HepG2 (cell line): ENCODE measurements around the gene ZFP64. TPM values are rescaled to one million over a fixed set of nuclear protein-coding genes. Genes with fewer than 3 reads are reported as not detected.

ENCODE experiments used
- ATF7 ChIP-seq, 2 experiments: fragments of 450-650 bp in 1 of 2; sonication (generic) in 1 of 2; formaldehyde crosslinking in 1 of 2; IDR thresholded peaks; 2 replicates each; pipeline versions ENCODE4 v1.4.0 to v1.6.1; 2016 to 2020; ENCODE audit warnings: antibody characterized with exemption in 1 of 2, mild to moderate bottlenecking in 1 of 2, missing genetic modification reagents in 1 of 2
- ATF7-NPFF ChIP-seq: sonication (generic); formaldehyde crosslinking; IDR thresholded peaks from 2 replicates; pipeline ENCODE4 v1.8.1; 2023; ENCODE audit warnings: mild to moderate bottlenecking, low read depth, missing genetic modification reagents, moderate library complexity
- CBX1 ChIP-seq: IDR thresholded peaks from one replicate; pipeline ENCODE4 v1.6.1; 2016; ENCODE audit warnings: antibody characterized with exemption, low read depth
- CBX5 ChIP-seq: sonication (generic); formaldehyde crosslinking; IDR thresholded peaks from 2 replicates; pipeline ENCODE4 v1.4.0; 2020; ENCODE audit warnings: missing genetic modification reagents, borderline replicate concordance
- CEBPG ChIP-seq: IDR thresholded peaks from 2 replicates; pipeline ENCODE4 v1.6.1; 2016
- GATAD2A ChIP-seq: IDR thresholded peaks from 2 replicates; pipeline ENCODE4 v1.6.1; 2016
- HOXA9 ChIP-seq: sonication (generic); formaldehyde crosslinking; IDR thresholded peaks from 2 replicates; pipeline ENCODE4 v1.8.1; 2022; ENCODE audit warnings: missing genetic modification reagents, mild to moderate bottlenecking, moderate library complexity, borderline replicate concordance
- JDP2 ChIP-seq: sonication (generic); formaldehyde crosslinking; IDR thresholded peaks from 2 replicates; pipeline ENCODE4 v1.8.1; 2022; ENCODE audit warnings: missing genetic modification reagents, borderline replicate concordance
- MED1 ChIP-seq: sonication (generic); formaldehyde crosslinking; IDR thresholded peaks from 2 replicates; pipeline ENCODE4 v1.4.0; 2020; ENCODE audit warnings: missing genetic modification reagents
- PHF20 ChIP-seq: sonication (generic); formaldehyde crosslinking; IDR thresholded peaks from 2 replicates; pipeline ENCODE4 v1.5.0; 2020; ENCODE audit warnings: mild to moderate bottlenecking, missing genetic modification reagents
- SP1 ChIP-seq, 2 experiments: fragments of 450-650 bp in 1 of 2; sonication (generic) in 1 of 2; formaldehyde crosslinking in 1 of 2; IDR thresholded peaks; 2 replicates each; pipeline versions ENCODE4 v1.4.0 to v1.6.1; 2016 to 2020; ENCODE audit warnings: missing genetic modification reagents in 1 of 2
- ZBTB3 ChIP-seq: sonication (generic); formaldehyde crosslinking; IDR thresholded peaks from 2 replicates; pipeline ENCODE4 v1.4.0; 2020; ENCODE audit warnings: low read depth, mild to moderate bottlenecking, moderate library complexity, missing genetic modification reagents, borderline replicate concordance
- ZFP41 ChIP-seq: sonication (generic); formaldehyde crosslinking; IDR thresholded peaks from 2 replicates; pipeline ENCODE4 v1.4.0; 2020; ENCODE audit warnings: mild to moderate bottlenecking, missing genetic modification reagents, borderline replicate concordance
- ZMAT3 ChIP-seq: sonication (generic); formaldehyde crosslinking; conservative IDR thresholded peaks from 2 replicates; pipeline ENCODE4 v1.7.0; 2021; ENCODE audit warnings: missing genetic modification reagents
- ZNF230 ChIP-seq: sonication (generic); formaldehyde crosslinking; IDR thresholded peaks from 2 replicates; pipeline ENCODE4 v1.4.0; 2020; ENCODE audit warnings: mild to moderate bottlenecking, missing genetic modification reagents
- ZNF251 ChIP-seq: sonication (generic); formaldehyde crosslinking; IDR thresholded peaks from 2 replicates; pipeline ENCODE4 v1.9.0; 2021; ENCODE audit warnings: mild to moderate bottlenecking, missing genetic modification reagents
- polyA plus RNA-seq, 8 experiments: library from polyadenylated mRNA; depleted of rRNA in 3 of 8; stranded (reverse) in 7 of 8; unstranded in 1 of 8; fragments of >200 nt; fragmentation: Illumina TruSeq in 4 of 8; extraction: Trizol in 4 of 8; gene quantifications; 2 replicates each; pipeline versions ENCODE4 v1.2.1 to v1.2.3, GENCODE V29; 2011 to 2016; ENCODE audit warnings: low read depth in 4 of 8, missing spikeins in 1 of 8, mixed read lengths in 1 of 8; ENCODE audit not compliant: insufficient read depth in 1 of 8
- total RNA-seq, 5 experiments: library from RNA; depleted of rRNA; stranded (reverse); fragments of >200 nt; fragmentation: Illumina TruSeq; extraction: Trizol; gene quantifications; 2 replicates each; pipeline ENCODE4 v1.2.3, GENCODE V29; 2016; ENCODE audit warnings: low read depth in 1 of 5
- TF ChIP-seq, protein P1 (sequence below): IDR thresholded peaks from 2 replicates; pipeline ENCODE4 v1.6.1; 2016; ENCODE audit warnings: low read depth, missing genetic modification reagents, missing compliant biosample characterization
- TF ChIP-seq, protein P2 (sequence below): sonication (generic); formaldehyde crosslinking; IDR thresholded peaks from 2 replicates; pipeline ENCODE4 v1.8.1; 2023; ENCODE audit warnings: mild to moderate bottlenecking, inconsistent platforms, moderate library complexity, missing genetic modification reagents, borderline replicate concordance
- TF ChIP-seq, protein P3 (sequence below): sonication (generic); formaldehyde crosslinking; IDR thresholded peaks from 2 replicates; pipeline ENCODE4 v1.8.0; 2022; ENCODE audit warnings: missing genetic modification reagents, mild to moderate bottlenecking, borderline replicate concordance
- TF ChIP-seq, protein P4 (sequence below): sonication (generic); formaldehyde crosslinking; IDR thresholded peaks from 2 replicates; pipeline ENCODE4 v1.5.0; 2020; ENCODE audit warnings: mild to moderate bottlenecking, missing genetic modification reagents

ZFP64 gene
- total and polyA plus RNA-seq, 2 of the 13 experiments (the other 11 are each of a cell fraction or from before 2014, with no cell fraction given), result 12.0 to 24.3 TPM

DNA sequence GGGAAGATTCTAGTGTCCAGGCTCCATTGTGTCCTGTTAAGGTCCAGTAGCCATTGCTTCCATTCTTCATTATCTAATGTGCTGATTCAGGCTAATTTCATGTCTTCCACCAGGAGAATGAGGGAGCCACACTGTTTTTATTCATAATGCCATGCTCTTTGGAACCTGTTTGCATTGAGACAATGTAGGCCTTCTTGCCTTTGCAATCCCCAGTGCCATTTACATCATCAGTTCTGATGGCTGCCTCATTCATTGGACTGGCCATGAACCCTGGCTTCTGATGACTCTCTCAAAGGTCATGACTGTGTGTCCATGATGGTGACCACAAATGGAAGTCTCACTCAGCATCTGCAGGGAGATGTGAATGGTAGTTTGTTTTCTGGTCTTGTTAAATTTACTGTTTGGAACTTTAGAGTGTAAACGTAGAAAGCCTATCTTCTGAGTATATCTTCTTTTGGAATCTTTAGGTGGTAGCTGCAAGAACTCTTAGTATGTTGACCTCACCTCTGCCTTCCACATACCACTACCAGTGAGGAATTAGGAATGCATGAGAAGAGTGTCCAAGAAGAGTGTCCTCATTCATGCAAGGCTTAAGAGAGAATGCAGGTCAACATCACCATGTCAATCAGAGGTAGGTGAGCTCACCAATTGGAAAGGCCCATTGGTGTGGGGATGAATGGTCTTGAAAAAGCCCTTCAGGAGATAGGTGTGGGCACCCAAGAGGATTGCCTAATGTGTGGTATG lies 42.9 kb upstream of the ZFP64 start (continued):
- TF ChIP-seq, protein P1, sequence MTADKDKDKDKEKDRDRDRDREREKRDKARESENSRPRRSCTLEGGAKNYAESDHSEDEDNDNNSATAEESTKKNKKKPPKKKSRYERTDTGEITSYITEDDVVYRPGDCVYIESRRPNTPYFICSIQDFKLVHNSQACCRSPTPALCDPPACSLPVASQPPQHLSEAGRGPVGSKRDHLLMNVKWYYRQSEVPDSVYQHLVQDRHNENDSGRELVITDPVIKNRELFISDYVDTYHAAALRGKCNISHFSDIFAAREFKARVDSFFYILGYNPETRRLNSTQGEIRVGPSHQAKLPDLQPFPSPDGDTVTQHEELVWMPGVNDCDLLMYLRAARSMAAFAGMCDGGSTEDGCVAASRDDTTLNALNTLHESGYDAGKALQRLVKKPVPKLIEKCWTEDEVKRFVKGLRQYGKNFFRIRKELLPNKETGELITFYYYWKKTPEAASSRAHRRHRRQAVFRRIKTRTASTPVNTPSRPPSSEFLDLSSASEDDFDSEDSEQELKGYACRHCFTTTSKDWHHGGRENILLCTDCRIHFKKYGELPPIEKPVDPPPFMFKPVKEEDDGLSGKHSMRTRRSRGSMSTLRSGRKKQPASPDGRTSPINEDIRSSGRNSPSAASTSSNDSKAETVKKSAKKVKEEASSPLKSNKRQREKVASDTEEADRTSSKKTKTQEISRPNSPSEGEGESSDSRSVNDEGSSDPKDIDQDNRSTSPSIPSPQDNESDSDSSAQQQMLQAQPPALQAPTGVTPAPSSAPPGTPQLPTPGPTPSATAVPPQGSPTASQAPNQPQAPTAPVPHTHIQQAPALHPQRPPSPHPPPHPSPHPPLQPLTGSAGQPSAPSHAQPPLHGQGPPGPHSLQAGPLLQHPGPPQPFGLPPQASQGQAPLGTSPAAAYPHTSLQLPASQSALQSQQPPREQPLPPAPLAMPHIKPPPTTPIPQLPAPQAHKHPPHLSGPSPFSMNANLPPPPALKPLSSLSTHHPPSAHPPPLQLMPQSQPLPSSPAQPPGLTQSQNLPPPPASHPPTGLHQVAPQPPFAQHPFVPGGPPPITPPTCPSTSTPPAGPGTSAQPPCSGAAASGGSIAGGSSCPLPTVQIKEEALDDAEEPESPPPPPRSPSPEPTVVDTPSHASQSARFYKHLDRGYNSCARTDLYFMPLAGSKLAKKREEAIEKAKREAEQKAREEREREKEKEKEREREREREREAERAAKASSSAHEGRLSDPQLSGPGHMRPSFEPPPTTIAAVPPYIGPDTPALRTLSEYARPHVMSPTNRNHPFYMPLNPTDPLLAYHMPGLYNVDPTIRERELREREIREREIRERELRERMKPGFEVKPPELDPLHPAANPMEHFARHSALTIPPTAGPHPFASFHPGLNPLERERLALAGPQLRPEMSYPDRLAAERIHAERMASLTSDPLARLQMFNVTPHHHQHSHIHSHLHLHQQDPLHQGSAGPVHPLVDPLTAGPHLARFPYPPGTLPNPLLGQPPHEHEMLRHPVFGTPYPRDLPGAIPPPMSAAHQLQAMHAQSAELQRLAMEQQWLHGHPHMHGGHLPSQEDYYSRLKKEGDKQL (CRISPR knock-in tag), result no peak
- TF ChIP-seq PHF20 (CRISPR knock-in tag), result no peak
- TF ChIP-seq CEBPG, result peak; percentile 96
- TF ChIP-seq GATAD2A (CRISPR knock-in tag), result peak; percentile 71
- TF ChIP-seq ZBTB3 (CRISPR knock-in tag), result no peak
- TF ChIP-seq JDP2 (CRISPR knock-in tag), result no peak
- TF ChIP-seq, protein P2, sequence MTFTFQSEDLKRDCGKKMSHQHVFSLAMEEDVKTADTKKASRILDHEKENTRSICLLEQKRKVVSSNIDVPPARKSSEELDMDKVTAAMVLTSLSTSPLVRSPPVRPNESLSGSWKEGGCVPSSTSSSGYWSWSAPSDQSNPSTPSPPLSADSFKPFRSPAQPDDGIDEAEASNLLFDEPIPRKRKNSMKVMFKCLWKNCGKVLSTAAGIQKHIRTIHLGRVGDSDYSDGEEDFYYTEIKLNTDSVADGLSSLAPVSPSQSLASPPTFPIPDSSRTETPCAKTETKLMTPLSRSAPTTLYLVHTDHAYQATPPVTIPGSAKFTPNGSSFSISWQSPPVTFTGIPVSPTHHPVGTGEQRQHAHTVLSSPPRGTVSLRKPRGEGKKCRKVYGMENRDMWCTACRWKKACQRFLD (CRISPR knock-in tag), result no peak
- no peak for TF ChIP-seq ZNF251 (CRISPR knock-in tag)
- peak; percentile 70; the same call in 1 of the 2 replicates for TF ChIP-seq CBX5
- TF ChIP-seq, protein P3, sequence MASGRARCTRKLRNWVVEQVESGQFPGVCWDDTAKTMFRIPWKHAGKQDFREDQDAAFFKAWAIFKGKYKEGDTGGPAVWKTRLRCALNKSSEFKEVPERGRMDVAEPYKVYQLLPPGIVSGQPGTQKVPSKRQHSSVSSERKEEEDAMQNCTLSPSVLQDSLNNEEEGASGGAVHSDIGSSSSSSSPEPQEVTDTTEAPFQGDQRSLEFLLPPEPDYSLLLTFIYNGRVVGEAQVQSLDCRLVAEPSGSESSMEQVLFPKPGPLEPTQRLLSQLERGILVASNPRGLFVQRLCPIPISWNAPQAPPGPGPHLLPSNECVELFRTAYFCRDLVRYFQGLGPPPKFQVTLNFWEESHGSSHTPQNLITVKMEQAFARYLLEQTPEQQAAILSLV (CRISPR knock-in tag), result 0 out of 2 replicates have a peak, but pooled peaks have one; percentile 8
- TF ChIP-seq ZMAT3 (CRISPR knock-in tag), result no peak
- TF ChIP-seq, protein P4, sequence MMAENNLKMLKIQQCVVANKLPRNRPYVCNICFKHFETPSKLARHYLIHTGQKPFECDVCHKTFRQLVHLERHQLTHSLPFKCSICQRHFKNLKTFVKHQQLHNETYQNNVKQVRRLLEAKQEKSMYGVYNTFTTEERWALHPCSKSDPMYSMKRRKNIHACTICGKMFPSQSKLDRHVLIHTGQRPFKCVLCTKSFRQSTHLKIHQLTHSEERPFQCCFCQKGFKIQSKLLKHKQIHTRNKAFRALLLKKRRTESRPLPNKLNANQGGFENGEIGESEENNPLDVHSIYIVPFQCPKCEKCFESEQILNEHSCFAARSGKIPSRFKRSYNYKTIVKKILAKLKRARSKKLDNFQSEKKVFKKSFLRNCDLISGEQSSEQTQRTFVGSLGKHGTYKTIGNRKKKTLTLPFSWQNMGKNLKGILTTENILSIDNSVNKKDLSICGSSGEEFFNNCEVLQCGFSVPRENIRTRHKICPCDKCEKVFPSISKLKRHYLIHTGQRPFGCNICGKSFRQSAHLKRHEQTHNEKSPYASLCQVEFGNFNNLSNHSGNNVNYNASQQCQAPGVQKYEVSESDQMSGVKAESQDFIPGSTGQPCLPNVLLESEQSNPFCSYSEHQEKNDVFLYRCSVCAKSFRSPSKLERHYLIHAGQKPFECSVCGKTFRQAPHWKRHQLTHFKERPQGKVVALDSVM (CRISPR knock-in tag), result no peak
- TF ChIP-seq ATF7-NPFF (CRISPR knock-in tag), result no peak
- no peak for TF ChIP-seq ZNF230
- no peak for TF ChIP-seq CBX1
- TF ChIP-seq ATF7 (IDR thresholded peaks at IDR 0.05), result 0 out of 2 replicates have a peak, but pooled peaks have one; percentile 27
- no peak for TF ChIP-seq ATF7 (CRISPR knock-in tag; IDR thresholded peaks at IDR 0.05)
- TF ChIP-seq SP1 (IDR thresholded peaks at IDR 0.05), result no peak
- TF ChIP-seq SP1 (CRISPR knock-in tag; IDR thresholded peaks at IDR 0.05), result no peak
- peak; percentile 85 for TF ChIP-seq MED1
- TF ChIP-seq HOXA9, result peak; percentile 23; the same call in 1 of the 2 replicates
- no peak for TF ChIP-seq ZFP41 (CRISPR knock-in tag)
